IMR-90 (cell line): ENCODE results near the gene SAMD4B. TPM values are rescaled to one million over a fixed set of nuclear protein-coding genes. Genes with fewer than 3 reads are reported as not detected.

Source experiments
- ATAC-seq: fragments of 200-7000 bp; cut with Tn5 transposase; 2 replicates; pipeline ENCODE4 v1.9.1; 2020; ENCODE audit warnings: low read depth, mild to moderate bottlenecking, moderate library complexity
- BruUV-seq: library from RNA; stranded (reverse); fragments of 400-500 nt; replicated peaks from 2 replicates; lab custom pipeline; 2021; lab: Mats Ljungman, UMichigan
- CTCF ChIA-PET: fragments of 300-600 bp; formaldehyde crosslinking; extraction: SDS; loops from one replicate; lab custom pipeline; 2021; ENCODE audit warnings: antibody characterized with exemption; lab: Yijun Ruan, JAX
- POLR2A ChIA-PET: fragments of 300-600 bp; sonication (Branson Sonifier 250); formaldehyde crosslinking; loops from one replicate; lab custom pipeline; 2022; ENCODE audit warnings: antibody characterized with exemption; ENCODE audit not compliant: unreplicated experiment; lab: Charles Lee
- DNase-seq: peaks from one replicate; pipeline ENCODE4 v3.0.0; 2013
- H2AFZ ChIP-seq: replicated peaks from 2 replicates; pipeline ENCODE3; 2013; ENCODE audit warnings: low read length, mild to moderate bottlenecking; ENCODE audit not compliant: poor library complexity
- H2AK5ac ChIP-seq: 2 replicates; pipeline ENCODE4 v1.6.1; 2013; ENCODE audit warnings: low read depth, low read length, inconsistent platforms
- H2AK9ac ChIP-seq: replicated peaks from 2 replicates; pipeline ENCODE3; 2013; ENCODE audit warnings: mild to moderate bottlenecking, low read depth, low read length, moderate library complexity; ENCODE audit not compliant: poor library complexity
- H2BK120ac ChIP-seq: 2 replicates; pipeline ENCODE4 v1.6.1; 2013; ENCODE audit warnings: low read depth, low read length, inconsistent platforms
- H2BK15ac ChIP-seq: 3 replicates; pipeline ENCODE4 v1.6.1; 2013; ENCODE audit warnings: low read depth, low read length, inconsistent platforms
- H2BK20ac ChIP-seq: 2 replicates; pipeline ENCODE4 v1.6.1; 2013; ENCODE audit warnings: low read depth, mild to moderate bottlenecking, inconsistent platforms, low read length, moderate library complexity
- H2BK5ac ChIP-seq: 2 replicates; pipeline ENCODE4 v1.6.1; 2013; ENCODE audit warnings: mild to moderate bottlenecking, low read depth, low read length, inconsistent platforms; ENCODE audit not compliant: poor library complexity, severe bottlenecking
- H3K14ac ChIP-seq: replicated peaks from 2 replicates; pipeline ENCODE4 v1.6.1; 2013; ENCODE audit warnings: low read depth, low read length, inconsistent platforms
- H3K18ac ChIP-seq: 2 replicates; pipeline ENCODE4 v1.6.1; 2013; ENCODE audit warnings: low read depth, low read length, control low read depth
- H3K23ac ChIP-seq: 2 replicates; pipeline ENCODE4 v1.6.1; 2013; ENCODE audit warnings: low read depth, low read length, inconsistent platforms
- H3K27ac ChIP-seq: 2 replicates; pipeline ENCODE4 v1.5.1; 2013; ENCODE audit warnings: mild to moderate bottlenecking, control low read depth, low read length; ENCODE audit not compliant: insufficient read depth
- H3K27me3 ChIP-seq: 2 replicates; pipeline ENCODE4 v1.6.1; 2013; ENCODE audit warnings: low read length; ENCODE audit not compliant: control insufficient read depth, insufficient read depth
- H3K36me3 ChIP-seq: 2 replicates; pipeline ENCODE4 v1.6.1; 2013; ENCODE audit warnings: low read length, mixed read lengths; ENCODE audit not compliant: control insufficient read depth, insufficient read depth
- H3K4ac ChIP-seq: 2 replicates; pipeline ENCODE4 v1.6.1; 2013; ENCODE audit warnings: low read depth, low read length, inconsistent platforms
- H3K4me1 ChIP-seq: 2 replicates; pipeline ENCODE4 v1.6.1; 2013; ENCODE audit warnings: low read length, mixed read lengths; ENCODE audit not compliant: control insufficient read depth, insufficient read depth
- H3K4me2 ChIP-seq: 2 replicates; pipeline ENCODE4 v1.6.1; 2013; ENCODE audit warnings: low read depth, mild to moderate bottlenecking, control low read depth, low read length, moderate library complexity
- H3K4me3 ChIP-seq: 2 replicates; pipeline ENCODE4 v1.5.1; 2013; ENCODE audit warnings: low read depth, mild to moderate bottlenecking, control low read depth, low read length, moderate library complexity; ENCODE audit not compliant: insufficient read depth
- H3K56ac ChIP-seq: 2 replicates; pipeline ENCODE4 v1.6.1; 2013; ENCODE audit warnings: low read length, inconsistent platforms; ENCODE audit not compliant: insufficient read depth; ENCODE audit errors: extremely low read depth
- H3K79me1 ChIP-seq, 2 experiments: 2 replicates each; pipeline ENCODE4 v1.6.1; 2013; ENCODE audit warnings: low read length in 2 of 2, inconsistent platforms in 1 of 2, low read depth in 1 of 2
- H3K9ac ChIP-seq: 2 replicates; pipeline ENCODE4 v1.6.1; 2013; ENCODE audit warnings: low read depth, low read length, control low read depth
- H3K9me1 ChIP-seq: 2 replicates; pipeline ENCODE4 v1.6.1; 2013; ENCODE audit warnings: low read length, inconsistent platforms; ENCODE audit not compliant: insufficient read depth
- H3K9me3 ChIP-seq: 2 replicates; pipeline ENCODE4 v1.6.1; 2013; ENCODE audit warnings: low read length; ENCODE audit not compliant: control insufficient read depth, insufficient read depth
- H4K20me1 ChIP-seq: 2 replicates; pipeline ENCODE4 v1.6.1; 2013; ENCODE audit warnings: low read length, inconsistent platforms; ENCODE audit not compliant: insufficient read depth
- H4K5ac ChIP-seq: 2 replicates; pipeline ENCODE4 v1.6.1; 2013; ENCODE audit warnings: mild to moderate bottlenecking, low read depth, low read length, control low read depth
- H4K8ac ChIP-seq, 2 experiments: 2 replicates each; pipeline ENCODE4 v1.6.1; 2013; ENCODE audit warnings: low read depth in 2 of 2, low read length in 2 of 2, control low read depth in 1 of 2, inconsistent platforms in 1 of 2
- H4K91ac ChIP-seq: 2 replicates; pipeline ENCODE4 v1.6.1; 2013; ENCODE audit warnings: low read depth, low read length, inconsistent platforms; ENCODE audit not compliant: insufficient read depth
- CTCF ChIP-seq: conservative IDR thresholded peaks from 2 replicates; pipeline ENCODE4 v1.5.1; 2012; ENCODE audit warnings: mild to moderate bottlenecking, low read depth, low read length, improper control_type of control experiment
- NFE2L2 ChIP-seq: fragments of 150-350 bp; IDR thresholded peaks from 2 replicates; pipeline ENCODE4 v1.6.1; 2016; ENCODE audit warnings: low read depth, mild to moderate bottlenecking, low read length
- RAD21 ChIP-seq: IDR thresholded peaks from 2 replicates; pipeline ENCODE4 v1.6.1; 2012; ENCODE audit warnings: low read length, improper control_type of control experiment
- RCOR1 ChIP-seq: IDR thresholded peaks from 2 replicates; pipeline ENCODE4 v1.6.1; 2012; ENCODE audit warnings: mild to moderate bottlenecking, low read length, improper control_type of control experiment; ENCODE audit not compliant: insufficient replicate concordance
- SMC3 ChIP-seq: fragments of 150-350 bp; IDR thresholded peaks from 2 replicates; pipeline ENCODE4 v1.6.1; 2016; ENCODE audit warnings: low read depth, mild to moderate bottlenecking, antibody characterized with exemption, low read length, moderate library complexity
- WGBS, 2 experiments: methylation state at CpG; one replicate each; pipeline versions ENCODE4 v1.1.5 to v1.1.7; 2013; ENCODE audit warnings: missing lambda C conversion rate in 2 of 2; ENCODE audit not compliant: insufficient read length in 1 of 2; ENCODE audit errors: extremely low coverage in 2 of 2; 5-methylcytosine and 5-hydroxymethylcytosine counted together
- dilution Hi-C: fragments of 300-500 bp; cut with HindIII; formaldehyde crosslinking; loops from one replicate; pipeline ENCODE4 v1.14.3; 2018; ENCODE audit warnings: low sequenced_read_pairs; ENCODE audit not compliant: unreplicated experiment
- in situ Hi-C: fragments of 300-500 bp; cut with MboI; formaldehyde crosslinking; loops from 3 replicates; pipeline ENCODE4 v1.14.3; 2019; ENCODE audit warnings: low sequenced_read_pairs, inconsistent platforms, mixed read lengths
- intact Hi-C: fragments of 100-400 bp; cut with micrococcal nuclease; formaldehyde crosslinking; loops from 2 replicates; pipeline ENCODE4 v1.10.0; 2022
- polyA plus RNA-seq, 3 experiments: library from polyadenylated mRNA; depleted of rRNA; stranded (reverse); fragments of >200 nt; gene quantifications; 2 replicates each; pipeline ENCODE4 v1.2.3, GENCODE V29; 2012; ENCODE audit warnings: low replicate concordance in 1 of 3
- total RNA-seq: library from RNA; depleted of rRNA; stranded (reverse); fragments of >200 nt; gene quantifications from 2 replicates; pipeline ENCODE4 v1.2.3, GENCODE V29; 2012

The SAMD4B gene
- total and polyA plus RNA-seq, 2 of the 4 experiments (the other 2 are of a cell fraction), result 18.3 to 97.2 TPM

GRCh38 chr19:39405958-39406655 lies 63.9 kb downstream of the SAMD4B start:
- Histone ChIP-seq H3K9me3 (no peaks in the 10 kb centered on the region), H4K20me1 (peaks cover 36% of the 10 kb centered on the region), H2AFZ (peak overlapping the region; percentile 74), H3K14ac (peak overlapping the region; percentile 87), H3K4me1 (peaks cover 33% of the 10 kb centered on the region), H3K36me3 (peaks cover 15% of the 10 kb centered on the region), H3K4me2 (peak overlapping the region; percentile 93), H3K4ac (peak overlapping the region; percentile 95), H3K4me3 (peak overlapping the region; percentile 35), H4K91ac (peak overlapping the region; percentile 91), H3K9me1 (peaks cover 9% of the 10 kb centered on the region), H4K8ac (peak overlapping the region; percentile 59 to 64; a peak in 3 of 4 replicates), H3K79me1 (peaks cover 0 to 40% of the 10 kb centered on the region in 2 experiments; a peak in 2 of 4 replicates), H3K27ac (peak overlapping the region; percentile 87), H4K5ac (peak overlapping the region; percentile 86), H2AK9ac (peak overlapping the region; percentile 89), H2BK15ac (peak overlapping the region; percentile 82; the same call in 2 of the 3 replicates), H3K27me3 (no peaks in the 10 kb centered on the region), H3K9ac (peak overlapping the region; percentile 84), H3K23ac (peak overlapping the region; percentile 90), H2BK5ac (peak overlapping the region; percentile 82), H2AK5ac (peak overlapping the region; percentile 91), H2BK20ac (peak overlapping the region; percentile 64; the same call in 1 of the 2 replicates), H3K18ac (peak overlapping the region; percentile 94), H3K56ac (peak overlapping the region; percentile 46; the same call in 1 of the 2 replicates), H2BK120ac (peak overlapping the region; percentile 90)
- no TSS peak for BruUV-seq
- intact Hi-C loops, result no loop called here
- DNase-seq (no peak), ATAC-seq (no peak)
- dilution Hi-C loops, result no loop called here
- ChIA-PET CTCF (no interaction called here), POLR2A (interaction anchor here (0.6 to 1.9 kb wide), 4 partner anchors 8 to 30 kb away, joined by 3 to 14 read pairs (median 4); partner anchors contain the start of genes MED29, PAF1 and RPS16)
- 0% methylated on average over 1 of the region's 22 CpGs; no CpG with 5 or more reads in 1 of the 2 experiments for WGBS, 2 experiments
- in situ Hi-C loops, result no loop called here
- no peak for TF ChIP-seq NFE2L2
- no peak for TF ChIP-seq RCOR1
- TF ChIP-seq RAD21, result no peak
- TF ChIP-seq CTCF, result no peak
- no peak for TF ChIP-seq SMC3
